ENCODE measurements around the gene ARHGAP15.
"Not testable (repeated sequence)": the region's sequence is repeated elsewhere in the genome, so short reads cannot be mapped to it uniquely, and the experiment has no call there.

Gene ARHGAP15

GRCh38 chr2:143529118-143529720 is 400.0 kb downstream of the ARHGAP15 start:
- H3K4me3 ChIP-seq (ENCODE audit: low read length), result no peak overlapping the region
- no peak for TF ChIP-seq CTCF (conservative IDR thresholded peaks at IDR 0.05; ENCODE audit: low read depth, low read length)
- no peak for DNase-seq (ENCODE audit: low read depth)

GRCh38 chr2:143530758-143531157 is 401.5 kb downstream of the ARHGAP15 start:
- DNase-seq (ENCODE audit: low read depth), result no peak
- no peak overlapping the region for H3K4me3 ChIP-seq (ENCODE audit: low read length)
- TF ChIP-seq CTCF (conservative IDR thresholded peaks at IDR 0.05; ENCODE audit: low read depth, low read length), result no peak

- TF ChIP-seq CTCF (conservative IDR thresholded peaks at IDR 0.05; ENCODE audit: low read depth, low read length), result no peak
- no peak for DNase-seq (ENCODE audit: low read depth)
- no peak overlapping the region for H3K4me3 ChIP-seq (ENCODE audit: low read length)
Observed at GRCh38 chr2:143532061-143532460, 402.8 kb downstream of the ARHGAP15 start.

GRCh38 chr2:143533846-143534245 is 404.6 kb downstream of the ARHGAP15 start:
- no peak for TF ChIP-seq CTCF (conservative IDR thresholded peaks at IDR 0.05; ENCODE audit: low read depth, low read length)
- H3K4me3 ChIP-seq (ENCODE audit: low read length), result no peak overlapping the region
- DNase-seq (ENCODE audit: low read depth), result peak; percentile 16

GRCh38 chr2:143535802-143536201 is 406.6 kb downstream of the ARHGAP15 start:
- DNase-seq (ENCODE audit: low read depth), result no peak
- H3K4me3 ChIP-seq (ENCODE audit: low read length), result no peak overlapping the region
- TF ChIP-seq CTCF (conservative IDR thresholded peaks at IDR 0.05; ENCODE audit: low read depth, low read length), result no peak

- DNase-seq (ENCODE audit: low read depth); H3K4me3 ChIP-seq (ENCODE audit: low read length): not testable (repeated sequence)
Observed at GRCh38 chr2:143541899-143542298, 412.7 kb downstream of the ARHGAP15 start.

- DNase-seq (ENCODE audit: low read depth), result no peak
- no peak for TF ChIP-seq CTCF (conservative IDR thresholded peaks at IDR 0.05; ENCODE audit: low read depth, low read length)
- no peak overlapping the region for H3K4me3 ChIP-seq (ENCODE audit: low read length)
Observed at GRCh38 chr2:143545059-143545948, 416.1 kb downstream of the ARHGAP15 start.

Data from retinal pigment epithelial cell (primary cell).